Osteoblast (primary cell): ENCODE results near the gene HOXA9. TPM values are rescaled to one million over a fixed set of nuclear protein-coding genes. Genes with fewer than 3 reads are reported as not detected.
A peak's percentile ranks its signal among the peaks of the same experiment; 100 is the strongest.

Experiments
- DNase-seq: peaks from one replicate; pipeline ENCODE4 v3.0.0; 2011; ENCODE audit warnings: low spot score, mixed read lengths; ENCODE audit not compliant: insufficient read length; ENCODE audit errors: missing footprints
- H2AFZ ChIP-seq: 2 replicates; pipeline ENCODE4 v1.6.0; 2011; ENCODE audit warnings: mild to moderate bottlenecking, low read length
- H3K27ac ChIP-seq: 2 replicates; pipeline ENCODE4 v1.5.1; 2011; ENCODE audit warnings: mild to moderate bottlenecking, low read depth, low read length, moderate library complexity
- H3K27me3 ChIP-seq: 2 replicates; pipeline ENCODE4 v1.6.0; 2012; ENCODE audit warnings: mild to moderate bottlenecking, control low read depth, inconsistent platforms, low read length, moderate library complexity; ENCODE audit not compliant: insufficient read depth
- H3K36me3 ChIP-seq: 2 replicates; pipeline ENCODE4 v1.5.1; 2011; ENCODE audit warnings: mild to moderate bottlenecking, low read length, control low read depth, moderate library complexity; ENCODE audit not compliant: insufficient read depth
- H3K4me1 ChIP-seq: 2 replicates; pipeline ENCODE4 v1.5.1; 2011; ENCODE audit warnings: mild to moderate bottlenecking, low read length, control low read depth, moderate library complexity; ENCODE audit not compliant: insufficient read depth
- H3K4me2 ChIP-seq: 2 replicates; pipeline ENCODE4 v1.6.0; 2011; ENCODE audit warnings: mild to moderate bottlenecking, low read length; ENCODE audit not compliant: insufficient read depth
- H3K4me3 ChIP-seq: fragments of 200-600 bp; sonication (generic); 3 replicates; pipeline ENCODE4 v1.5.1; 2012; ENCODE audit warnings: mild to moderate bottlenecking, low read length, inconsistent platforms; ENCODE audit not compliant: insufficient read depth
- H3K79me2 ChIP-seq: 2 replicates; pipeline ENCODE4 v1.6.0; 2012; ENCODE audit warnings: mild to moderate bottlenecking, low read length, control low read depth, inconsistent platforms; ENCODE audit not compliant: insufficient read depth
- H3K9me3 ChIP-seq: 2 replicates; pipeline ENCODE4 v1.5.1; 2011; ENCODE audit warnings: low read depth, low read length, control low read depth
- H4K20me1 ChIP-seq: 2 replicates; pipeline ENCODE4 v1.6.0; 2012; ENCODE audit warnings: mild to moderate bottlenecking, low read length, control low read depth; ENCODE audit not compliant: insufficient read depth
- CTCF ChIP-seq: IDR thresholded peaks from 2 replicates; pipeline ENCODE4 v1.5.1; 2011; ENCODE audit warnings: mild to moderate bottlenecking, low read depth, low read length, moderate library complexity; ENCODE audit errors: extremely low read depth
- total RNA-seq: library from RNA; depleted of rRNA; stranded (reverse); fragments of >200 nt; gene quantifications from 2 replicates; pipeline ENCODE4 v1.2.3, GENCODE V29; 2012

HOXA9 gene
- total RNA-seq, 1 donor, result 19.5 TPM

DNA sequence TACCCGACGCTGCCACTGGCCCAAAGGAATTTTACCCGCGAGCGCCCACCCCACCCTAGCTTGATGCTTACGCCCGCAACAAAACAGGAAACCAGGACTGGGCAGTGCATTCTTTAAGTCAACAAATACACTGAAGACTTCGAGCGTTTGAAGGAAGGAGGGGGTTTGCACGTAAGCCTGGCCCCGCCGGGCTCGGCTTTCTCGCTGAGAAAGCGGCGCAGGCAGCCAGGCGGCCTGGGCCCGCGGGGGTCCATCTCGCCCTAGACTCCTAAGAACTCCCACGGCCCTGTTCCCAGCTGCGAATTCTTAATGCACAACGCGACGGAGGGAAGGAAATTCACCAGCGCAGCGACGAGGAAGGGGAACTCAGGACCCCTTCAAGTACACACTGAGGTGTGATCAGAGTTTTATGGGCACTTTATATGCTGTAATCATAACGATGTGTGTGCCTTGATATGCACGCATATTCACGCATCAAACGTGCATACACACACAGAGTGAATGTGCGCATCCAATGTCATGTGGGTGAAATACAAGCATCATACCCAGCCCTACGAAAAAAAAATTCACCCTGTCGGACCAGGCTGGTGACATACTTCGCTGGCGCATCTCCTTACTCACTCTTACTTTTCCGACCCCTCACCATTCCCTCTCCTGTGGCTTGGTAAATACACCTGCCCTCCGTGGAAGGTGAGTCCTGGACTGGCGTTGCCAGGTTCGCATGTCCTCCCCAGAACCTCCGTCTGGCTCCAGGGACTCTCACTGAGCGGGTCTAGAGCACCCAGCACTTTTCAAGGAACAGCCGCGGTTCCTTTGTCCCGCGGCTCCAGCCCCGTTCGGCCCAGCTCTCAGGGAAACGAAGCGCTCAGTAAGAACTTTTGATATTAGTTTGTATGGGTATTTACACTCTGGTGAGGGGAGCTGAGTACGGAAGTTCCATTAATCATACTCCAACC is 40.3 kb upstream of the HOXA9 start:
- DNase-seq, result peak; percentile 77
- peak overlapping the region; percentile 67 for H3K4me3 ChIP-seq
- no peak overlapping the region for H3K27ac ChIP-seq
- no peaks in the 10 kb centered on the region for H4K20me1 ChIP-seq
- peaks cover 18% of the 10 kb centered on the region for H3K4me1 ChIP-seq
- no peak for TF ChIP-seq CTCF
- H3K9me3 ChIP-seq, result no peaks in the 10 kb centered on the region
- peak overlapping the region; percentile 84 for H2AFZ ChIP-seq
- H3K36me3 ChIP-seq, result no peaks in the 10 kb centered on the region
- peaks cover 18% of the 10 kb centered on the region for H3K79me2 ChIP-seq
- peaks cover 13% of the 10 kb centered on the region for H3K27me3 ChIP-seq
- peak overlapping the region; percentile 83 for H3K4me2 ChIP-seq

DNA sequence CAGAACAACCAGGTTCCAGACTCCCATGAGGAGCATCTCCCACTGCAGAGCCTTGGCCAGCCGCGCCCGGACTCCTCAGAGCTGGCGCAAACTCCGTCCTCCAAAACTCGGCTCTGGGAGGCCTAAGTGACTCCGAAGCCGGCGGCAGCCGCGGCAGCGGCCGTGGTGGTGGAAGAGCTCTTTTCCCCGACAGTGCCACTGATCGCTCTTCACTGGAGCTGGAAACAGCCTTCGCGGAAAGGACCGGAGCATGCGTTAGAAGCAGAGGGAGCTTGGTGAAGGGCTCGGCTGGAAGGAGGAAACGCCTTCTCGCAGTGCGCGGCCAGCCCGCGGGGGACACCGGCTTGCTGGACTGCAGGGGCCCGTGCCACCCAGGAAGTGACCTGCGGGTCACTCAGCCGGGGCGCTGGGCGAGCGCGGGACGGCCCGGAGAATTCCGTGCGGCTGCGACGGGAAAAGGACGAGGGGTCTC is 39.5 kb upstream of the HOXA9 start:
- peaks cover 18% of the 10 kb centered on the region for H3K4me1 ChIP-seq
- H2AFZ ChIP-seq, result peak overlapping the region; percentile 84
- H3K4me3 ChIP-seq, result peak overlapping the region; percentile 67
- H3K4me2 ChIP-seq, result peak overlapping the region; percentile 83
- no peak for TF ChIP-seq CTCF
- peaks cover 13% of the 10 kb centered on the region for H3K27me3 ChIP-seq
- H3K9me3 ChIP-seq, result no peaks in the 10 kb centered on the region
- no peak overlapping the region for H3K27ac ChIP-seq
- peak; percentile 90 for DNase-seq
- H3K36me3 ChIP-seq, result no peaks in the 10 kb centered on the region
- peaks cover 18% of the 10 kb centered on the region for H3K79me2 ChIP-seq
- no peaks in the 10 kb centered on the region for H4K20me1 ChIP-seq

GRCh38 chr7:27203964-27204594 is 38.7 kb upstream of the HOXA9 start:
- H3K4me3 ChIP-seq, result peak overlapping the region; percentile 67
- peaks cover 18% of the 10 kb centered on the region for H3K4me1 ChIP-seq
- no peaks in the 10 kb centered on the region for H4K20me1 ChIP-seq
- no peaks in the 10 kb centered on the region for H3K9me3 ChIP-seq
- peak overlapping the region; percentile 83 for H3K4me2 ChIP-seq
- H2AFZ ChIP-seq, result no peak overlapping the region
- peaks cover 22% of the 10 kb centered on the region for H3K79me2 ChIP-seq
- no peak for TF ChIP-seq CTCF
- no peaks in the 10 kb centered on the region for H3K36me3 ChIP-seq
- H3K27ac ChIP-seq, result no peak overlapping the region
- peaks cover 15% of the 10 kb centered on the region for H3K27me3 ChIP-seq
- DNase-seq, result no peak
